Natural killer cell (primary cell): ENCODE measurements around the gene PRR7. TPM values are rescaled to one million over a fixed set of nuclear protein-coding genes. Genes with fewer than 3 reads are reported as not detected.

Source experiments
- ATAC-seq, 3 donors: fragments of 150-1000 bp in 2 of 3; fragments of 200-7000 bp in 1 of 3; cut with Tn5 transposase; 1 replicate in 1 of 3; 2 replicates in 2 of 3; pipeline ENCODE4 v1.10.0; 2021; ENCODE audit warnings: mild to moderate bottlenecking in 2 of 3, moderate library complexity in 2 of 3
- DNase-seq, 2 donors: peaks; one replicate each; pipeline versions ENCODE4 v3.0.0 to v3.0.0-alpha.2; 2013 to 2021; ENCODE audit warnings: mixed read lengths in 1 of 2
- H3K27ac ChIP-seq: one replicate; pipeline ENCODE4 v1.5.1; 2013; ENCODE audit warnings: mild to moderate bottlenecking, low read length
- H3K27me3 ChIP-seq: one replicate; pipeline ENCODE4 v1.6.1; 2013; ENCODE audit warnings: low read length; ENCODE audit not compliant: control insufficient read depth, insufficient read depth
- H3K36me3 ChIP-seq: one replicate; pipeline ENCODE4 v1.6.1; 2013; ENCODE audit warnings: low read length; ENCODE audit not compliant: control insufficient read depth, insufficient read depth
- H3K4me1 ChIP-seq: one replicate; pipeline ENCODE4 v1.6.1; 2013; ENCODE audit warnings: low read length; ENCODE audit not compliant: control insufficient read depth, insufficient read depth
- H3K4me3 ChIP-seq: one replicate; pipeline ENCODE4 v1.5.1; 2013; ENCODE audit warnings: low read length
- H3K9me3 ChIP-seq: one replicate; pipeline ENCODE4 v1.6.1; 2013; ENCODE audit warnings: low read length; ENCODE audit not compliant: control insufficient read depth, insufficient read depth
- H3K27ac Mint-ChIP-seq, 2 donors: one replicate each; pipeline ENCODE4 v1.8.0; 2022; ENCODE audit warnings: mild to moderate bottlenecking in 2 of 2, mixed read lengths in 2 of 2, moderate library complexity in 1 of 2
- H3K27me3 Mint-ChIP-seq, 2 donors: one replicate each; pipeline ENCODE4 v1.8.0; 2022; ENCODE audit warnings: low read depth in 2 of 2, mixed read lengths in 2 of 2
- H3K36me3 Mint-ChIP-seq: one replicate; pipeline ENCODE4 v1.8.0; 2022; ENCODE audit warnings: mixed read lengths
- H3K4me1 Mint-ChIP-seq, 2 donors: one replicate each; pipeline ENCODE4 v1.8.0; 2022; ENCODE audit warnings: mixed read lengths in 2 of 2
- H3K4me3 Mint-ChIP-seq: one replicate; pipeline ENCODE4 v1.8.0; 2022; ENCODE audit warnings: mild to moderate bottlenecking, moderate library complexity, mixed read lengths
- H3K9me3 Mint-ChIP-seq, 2 donors: one replicate each; pipeline ENCODE4 v1.8.0; 2022; ENCODE audit warnings: mixed read lengths in 2 of 2
- WGBS: methylation state at CpG from one replicate; pipeline ENCODE4 v1.1.7; 2013; ENCODE audit warnings: missing lambda C conversion rate; ENCODE audit not compliant: insufficient coverage; 5-methylcytosine and 5-hydroxymethylcytosine counted together
- intact Hi-C: fragments of 100-400 bp; cut with micrococcal nuclease; formaldehyde crosslinking; loops from one replicate; pipeline ENCODE4 v1.14.2; 2022
- total RNA-seq, 4 donors: library from RNA; stranded (reverse); fragments of 120-200 nt in 1 of 4; gene quantifications; one replicate each; pipeline versions ENCODE4 v1.2.3 to v1.2.4, GENCODE V29; 2013 to 2022
- TF ChIP-seq, protein P1 (sequence below): fragments of 200-600 bp; IDR thresholded peaks from one replicate; pipeline ENCODE4 v1.8.0; 2022; ENCODE audit warnings: antibody characterized with exemption

The PRR7 gene
- total RNA-seq, 3 donors from 2014 or later (not counting 1 experiment from before 2014, with no cell fraction given) = 21.6 to 27.9 (median 23.3) TPM

GRCh38 chr5:177502886-177503285, 56.3 kb downstream of the PRR7 start:
- Mint-ChIP-seq H3K9me3 (no peaks in the 10 kb centered on the region), H3K27me3 (peaks cover 10 to 17% of the 10 kb centered on the region in 2 donors), H3K27ac (no peak overlapping the region), H3K4me3 (no peak overlapping the region), H3K36me3 (no peaks in the 10 kb centered on the region), H3K4me1 (peaks cover 14 to 25% of the 10 kb centered on the region in 2 donors)
- DNase-seq = no peak
- TF ChIP-seq, protein P1, sequence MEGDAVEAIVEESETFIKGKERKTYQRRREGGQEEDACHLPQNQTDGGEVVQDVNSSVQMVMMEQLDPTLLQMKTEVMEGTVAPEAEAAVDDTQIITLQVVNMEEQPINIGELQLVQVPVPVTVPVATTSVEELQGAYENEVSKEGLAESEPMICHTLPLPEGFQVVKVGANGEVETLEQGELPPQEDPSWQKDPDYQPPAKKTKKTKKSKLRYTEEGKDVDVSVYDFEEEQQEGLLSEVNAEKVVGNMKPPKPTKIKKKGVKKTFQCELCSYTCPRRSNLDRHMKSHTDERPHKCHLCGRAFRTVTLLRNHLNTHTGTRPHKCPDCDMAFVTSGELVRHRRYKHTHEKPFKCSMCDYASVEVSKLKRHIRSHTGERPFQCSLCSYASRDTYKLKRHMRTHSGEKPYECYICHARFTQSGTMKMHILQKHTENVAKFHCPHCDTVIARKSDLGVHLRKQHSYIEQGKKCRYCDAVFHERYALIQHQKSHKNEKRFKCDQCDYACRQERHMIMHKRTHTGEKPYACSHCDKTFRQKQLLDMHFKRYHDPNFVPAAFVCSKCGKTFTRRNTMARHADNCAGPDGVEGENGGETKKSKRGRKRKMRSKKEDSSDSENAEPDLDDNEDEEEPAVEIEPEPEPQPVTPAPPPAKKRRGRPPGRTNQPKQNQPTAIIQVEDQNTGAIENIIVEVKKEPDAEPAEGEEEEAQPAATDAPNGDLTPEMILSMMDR = no peak
- Histone ChIP-seq H3K36me3 (no peaks in the 10 kb centered on the region), H3K4me1 (peaks cover 31% of the 10 kb centered on the region), H3K9me3 (no peaks in the 10 kb centered on the region), H3K27me3 (peaks cover 5% of the 10 kb centered on the region), H3K27ac (no peak overlapping the region), H3K4me3 (no peak overlapping the region)
- no peak for ATAC-seq
- WGBS = 85% methylated on average over 16 of the region's 16 CpGs
- intact Hi-C loops = no loop called here

GRCh38 chr5:177503351-177504085, 56.9 kb downstream of the PRR7 start:
- Mint-ChIP-seq H3K9me3 (no peaks in the 10 kb centered on the region), H3K27ac (no peak overlapping the region), H3K36me3 (no peaks in the 10 kb centered on the region), H3K4me3 (no peak overlapping the region), H3K4me1 (peaks cover 8 to 20% of the 10 kb centered on the region in 2 donors), H3K27me3 (peaks cover 5 to 14% of the 10 kb centered on the region in 2 donors)
- DNase-seq = no peak
- 88% methylated on average over 24 of the region's 24 CpGs for WGBS
- Histone ChIP-seq H3K9me3 (no peaks in the 10 kb centered on the region), H3K4me1 (peaks cover 31% of the 10 kb centered on the region), H3K27ac (no peak overlapping the region), H3K27me3 (peaks cover 1% of the 10 kb centered on the region), H3K4me3 (no peak overlapping the region), H3K36me3 (no peaks in the 10 kb centered on the region)
- intact Hi-C loops = no loop called here
- ATAC-seq = no peak
- TF ChIP-seq, protein P1 = no peak

DNA sequence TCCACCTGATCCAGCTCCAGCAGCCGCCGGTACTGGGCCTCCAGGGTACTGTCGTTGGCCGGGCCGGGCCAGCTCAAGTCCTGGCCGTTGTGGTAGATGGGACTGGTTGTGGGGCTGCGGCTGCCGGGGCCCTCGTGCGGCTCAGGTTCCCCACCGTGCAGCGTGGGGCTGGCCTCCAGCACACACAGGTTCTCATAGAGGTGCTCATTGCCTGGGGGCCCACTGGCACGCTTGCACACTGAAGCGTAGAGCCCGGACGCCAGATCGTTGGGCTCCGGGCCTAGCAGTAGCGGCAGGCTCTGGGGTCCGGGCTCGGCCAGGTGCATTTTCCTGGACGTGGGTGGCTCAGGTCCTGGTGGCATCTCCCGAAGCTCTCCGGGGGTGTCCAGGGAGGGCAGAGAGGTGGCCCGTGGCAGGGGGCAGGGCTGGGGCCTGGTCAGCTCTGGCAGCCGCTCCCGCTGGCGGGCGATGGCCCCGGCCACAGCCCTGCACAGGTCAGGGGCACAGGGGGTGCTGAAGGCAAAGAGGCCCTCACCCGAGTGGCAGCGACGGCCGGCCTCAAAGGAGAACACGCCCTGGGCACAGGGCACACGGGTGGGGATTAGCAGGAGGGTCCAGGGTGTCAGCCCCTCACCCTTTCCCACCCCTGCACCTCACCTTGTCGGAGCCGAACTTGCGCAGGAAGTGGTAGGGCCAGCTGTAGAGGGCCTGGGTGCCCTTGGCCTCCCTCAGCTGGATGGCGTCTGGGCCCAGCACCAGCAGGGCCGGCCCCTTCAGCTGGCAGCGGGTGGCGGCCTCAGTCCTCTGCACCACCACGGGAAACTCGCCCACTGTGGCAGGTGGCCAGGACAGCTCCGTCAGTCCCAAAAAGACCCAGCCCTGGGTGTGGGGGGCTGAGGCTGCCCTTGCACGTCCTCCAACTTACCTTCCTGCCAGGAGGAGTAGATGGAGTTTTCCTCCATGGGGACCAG, 57.8 kb downstream of the PRR7 start:
- DNase-seq (no peak), ATAC-seq (no peak)
- Histone ChIP-seq H3K9me3 (no peaks in the 10 kb centered on the region), H3K4me3 (no peak overlapping the region), H3K27ac (no peak overlapping the region), H3K36me3 (no peaks in the 10 kb centered on the region), H3K4me1 (peaks cover 38% of the 10 kb centered on the region), H3K27me3 (no peaks in the 10 kb centered on the region)
- intact Hi-C loops = no loop called here
- no peak overlapping the region for H3K4me3 Mint-ChIP-seq
- 91% methylated on average over 47 of the region's 47 CpGs for WGBS
- H3K36me3 Mint-ChIP-seq = no peaks in the 10 kb centered on the region
- no peaks in the 10 kb centered on the region for H3K9me3 Mint-ChIP-seq
- peaks cover 3 to 20% of the 10 kb centered on the region in 2 donors for H3K4me1 Mint-ChIP-seq
- TF ChIP-seq, protein P1 = no peak
- no peak overlapping the region for H3K27ac Mint-ChIP-seq
- H3K27me3 Mint-ChIP-seq = peaks cover 0 to 10% of the 10 kb centered on the region in 2 donors
